Astrocyte (in vitro differentiated cells and primary cell): Measurements from ENCODE around the gene ZNF609.
"Not testable (repeated sequence)": the region's sequence is repeated elsewhere in the genome, so short reads cannot be mapped to it uniquely, and the experiment has no call there.

Source experiments
- CTCF ChIP-seq: IDR thresholded peaks from 2 replicates; pipeline ENCODE4 v1.5.1; 2011; ENCODE audit warnings: low read depth, mild to moderate bottlenecking, inconsistent platforms, low read length, moderate library complexity; ENCODE audit not compliant: insufficient read depth
- EZH2 ChIP-seq: IDR thresholded peaks from 2 replicates; pipeline ENCODE4 v1.6.1; 2012; ENCODE audit warnings: mild to moderate bottlenecking, low read length, inconsistent platforms; ENCODE audit not compliant: insufficient read depth

DNA sequence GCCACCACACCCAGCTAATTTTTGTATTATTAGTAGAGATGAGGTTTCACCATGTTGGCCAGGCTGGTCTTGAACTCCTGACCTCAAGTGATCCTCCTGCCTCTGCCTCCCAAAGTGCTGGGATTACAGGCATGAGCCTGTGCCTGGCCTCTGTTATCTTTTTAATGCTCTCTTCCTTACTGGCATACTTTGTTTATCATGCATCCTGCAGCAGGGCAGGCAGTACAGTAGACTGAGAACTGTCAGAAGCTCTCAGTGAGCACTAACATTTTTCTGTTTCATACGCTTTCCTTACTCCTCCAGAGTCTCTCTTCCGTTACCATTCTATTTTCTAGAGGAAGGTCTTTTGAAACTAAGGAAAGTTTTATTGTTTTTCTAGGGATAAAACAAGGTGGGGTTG, 35.6 kb downstream of the ZNF609 start:
- not testable (repeated sequence) for TF ChIP-seq CTCF, EZH2
